Choroid plexus epithelial cell (primary cell): ENCODE measurements around the gene SBK3.

Source experiments
- DNase-seq: peaks from one replicate; pipeline ENCODE4 v3.0.0-alpha.2; 2010; ENCODE audit warnings: low read depth
- H3K4me3 ChIP-seq: 2 replicates; pipeline ENCODE4 v1.5.1; 2011; ENCODE audit warnings: low read depth, mild to moderate bottlenecking, control low read depth, low read length, moderate library complexity
- CTCF ChIP-seq: conservative IDR thresholded peaks from 2 replicates; pipeline ENCODE4 v1.5.1; 2011; ENCODE audit warnings: low read depth, mild to moderate bottlenecking, control low read depth, inconsistent platforms, low read length, moderate library complexity

Gene SBK3

GRCh38 chr19:55508120-55508519, 37.2 kb downstream of the SBK3 start:
- no peak overlapping the region for H3K4me3 ChIP-seq
- TF ChIP-seq CTCF, result no peak
- DNase-seq, result no peak

- no peak for DNase-seq
- no peak overlapping the region for H3K4me3 ChIP-seq
Observed at GRCh38 chr19:55504981-55505380, 40.4 kb downstream of the SBK3 start.

GRCh38 chr19:55504252-55504603, 41.1 kb downstream of the SBK3 start:
- no peak for TF ChIP-seq CTCF
- DNase-seq, result no peak

More at GRCh38 chr19:55504981-55505380, 40.4 kb downstream of the SBK3 start:
- no peak for TF ChIP-seq CTCF

GRCh38 chr19:55503502-55504251, 41.7 kb downstream of the SBK3 start:
- peak overlapping the region; percentile 67 for H3K4me3 ChIP-seq
- peak; percentile 93 for TF ChIP-seq CTCF
- peak; percentile 92 for DNase-seq

More at GRCh38 chr19:55504252-55504603, 41.1 kb downstream of the SBK3 start:
- peak overlapping the region; percentile 67 for H3K4me3 ChIP-seq

GRCh38 chr19:55503157-55503501, 42.2 kb downstream of the SBK3 start:
- H3K4me3 ChIP-seq, result no peak overlapping the region
- no peak for DNase-seq
- no peak for TF ChIP-seq CTCF

- no peak overlapping the region for H3K4me3 ChIP-seq
- no peak for DNase-seq
- TF ChIP-seq CTCF, result no peak
Observed at GRCh38 chr19:55502197-55502952, 43.0 kb downstream of the SBK3 start.
